ENCODE data around the gene PIGR. TPM values are rescaled to one million over a fixed set of nuclear protein-coding genes. Genes with fewer than 3 reads are reported as not detected.

Gene PIGR
- total RNA-seq, 2 experiments from 2014 or later = not detected

- DNase-seq (no peak), ATAC-seq (ENCODE audit: poor library complexity) (no peak)
- TF ChIP-seq, protein P1, sequence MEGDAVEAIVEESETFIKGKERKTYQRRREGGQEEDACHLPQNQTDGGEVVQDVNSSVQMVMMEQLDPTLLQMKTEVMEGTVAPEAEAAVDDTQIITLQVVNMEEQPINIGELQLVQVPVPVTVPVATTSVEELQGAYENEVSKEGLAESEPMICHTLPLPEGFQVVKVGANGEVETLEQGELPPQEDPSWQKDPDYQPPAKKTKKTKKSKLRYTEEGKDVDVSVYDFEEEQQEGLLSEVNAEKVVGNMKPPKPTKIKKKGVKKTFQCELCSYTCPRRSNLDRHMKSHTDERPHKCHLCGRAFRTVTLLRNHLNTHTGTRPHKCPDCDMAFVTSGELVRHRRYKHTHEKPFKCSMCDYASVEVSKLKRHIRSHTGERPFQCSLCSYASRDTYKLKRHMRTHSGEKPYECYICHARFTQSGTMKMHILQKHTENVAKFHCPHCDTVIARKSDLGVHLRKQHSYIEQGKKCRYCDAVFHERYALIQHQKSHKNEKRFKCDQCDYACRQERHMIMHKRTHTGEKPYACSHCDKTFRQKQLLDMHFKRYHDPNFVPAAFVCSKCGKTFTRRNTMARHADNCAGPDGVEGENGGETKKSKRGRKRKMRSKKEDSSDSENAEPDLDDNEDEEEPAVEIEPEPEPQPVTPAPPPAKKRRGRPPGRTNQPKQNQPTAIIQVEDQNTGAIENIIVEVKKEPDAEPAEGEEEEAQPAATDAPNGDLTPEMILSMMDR (IDR thresholded peaks at IDR 0.05) = no peak
- peaks cover 32% of the 10 kb centered on the region for H3K4me1 Mint-ChIP-seq (ENCODE audit: low read depth)
- ChIA-PET CTCF (no interaction called here), POLR2A (interaction anchor here (0.7 to 1.1 kb wide), 2 partner anchors 30 to 42 kb away, joined by 3 read pairs; partner anchors contain the start of gene FCMR)
- Histone ChIP-seq H3K27me3 (ENCODE audit: control insufficient read depth in 1 of 2, insufficient read depth in 2 of 2, low read length in 2 of 2) (no peaks in the 10 kb centered on the region), H3K9me3 (ENCODE audit: control insufficient read depth in 1 of 2, insufficient read depth in 1 of 2, low read length in 2 of 2) (no peaks in the 10 kb centered on the region), H3K4me1 (ENCODE audit: insufficient read depth, low read length) (peaks cover 22% of the 10 kb centered on the region), H3K27ac (ENCODE audit: low read depth in 1 of 2, low read length in 2 of 2) (no peak overlapping the region), H3K4me3 (ENCODE audit: low read length) (no peak overlapping the region), H3K36me3 (ENCODE audit: insufficient read depth, low read length) (no peaks in the 10 kb centered on the region)
- intact Hi-C loops (cut with DNase I, micrococcal nuclease) = no loop called here
- no peaks in the 10 kb centered on the region for H3K27me3 Mint-ChIP-seq
- H3K36me3 Mint-ChIP-seq (ENCODE audit: low read depth) = no peaks in the 10 kb centered on the region
- no peak overlapping the region for H3K27ac Mint-ChIP-seq
- no peaks in the 10 kb centered on the region for H3K9me3 Mint-ChIP-seq
- H3K4me3 Mint-ChIP-seq = no peak overlapping the region
These were observed 16.9 kb upstream of the PIGR start for GRCh38 chr1:206963119-206963712.

DNA sequence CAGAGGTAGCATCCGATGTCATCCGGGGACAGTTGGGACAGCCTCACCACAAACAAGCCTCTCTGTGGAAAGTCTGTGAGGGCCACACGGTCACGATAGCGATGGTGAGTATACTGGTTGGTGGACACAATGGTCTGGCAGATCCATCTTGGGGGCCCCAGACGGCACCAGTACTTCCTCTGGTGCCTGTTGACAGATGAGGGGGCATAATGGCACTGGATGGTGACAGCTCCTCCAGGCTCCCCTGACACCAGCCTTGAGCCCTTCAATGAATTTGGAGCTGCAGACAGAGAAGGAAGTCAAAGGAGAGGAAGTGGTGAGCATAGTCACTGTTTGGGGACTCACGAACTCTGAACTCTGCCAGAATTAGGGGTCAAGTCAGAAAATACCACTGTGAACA is 16.0 kb upstream of the PIGR start:
- Histone ChIP-seq H3K4me1 (ENCODE audit: insufficient read depth, low read length) (peaks cover 13% of the 10 kb centered on the region), H3K36me3 (ENCODE audit: insufficient read depth, low read length) (no peaks in the 10 kb centered on the region), H3K27ac (ENCODE audit: low read depth in 1 of 2, low read length in 2 of 2) (no peak overlapping the region), H3K9me3 (ENCODE audit: control insufficient read depth in 1 of 2, insufficient read depth in 1 of 2, low read length in 2 of 2) (no peaks in the 10 kb centered on the region), H3K27me3 (ENCODE audit: control insufficient read depth in 1 of 2, insufficient read depth in 2 of 2, low read length in 2 of 2) (no peaks in the 10 kb centered on the region), H3K4me3 (ENCODE audit: low read length) (no peak overlapping the region)
- Mint-ChIP-seq H3K4me3 (no peak overlapping the region), H3K9me3 (no peaks in the 10 kb centered on the region), H3K4me1 (ENCODE audit: low read depth) (peaks cover 23% of the 10 kb centered on the region), H3K27me3 (no peaks in the 10 kb centered on the region), H3K36me3 (ENCODE audit: low read depth) (no peaks in the 10 kb centered on the region), H3K27ac (no peak overlapping the region)
- ChIA-PET CTCF (no interaction called here), POLR2A (interaction anchor here (0.8 to 1.1 kb wide), 4 partner anchors 29 to 350 kb away, joined by 3 read pairs; partner anchors contain the start of gene EIF2D)
- ATAC-seq (ENCODE audit: poor library complexity) (peak; percentile 60), DNase-seq (peak in 2 of 14 experiments; percentile 11 to 24)
- TF ChIP-seq, protein P1 (IDR thresholded peaks at IDR 0.05) = no peak
- intact Hi-C loops (cut with DNase I, micrococcal nuclease) = no loop called here

- intact Hi-C loops (cut with DNase I, micrococcal nuclease) = no loop called here
- no peak overlapping the region for H3K27ac ChIP-seq (ENCODE audit: low read depth in 1 of 2, low read length in 2 of 2)
- DNase-seq = no peak
- ATAC-seq (ENCODE audit: poor library complexity) = no peak
- H3K4me3 ChIP-seq (ENCODE audit: low read length) = no peak overlapping the region
- H3K4me1 Mint-ChIP-seq (ENCODE audit: low read depth) = peaks cover 17% of the 10 kb centered on the region
- no peaks in the 10 kb centered on the region for H3K27me3 ChIP-seq (ENCODE audit: control insufficient read depth in 1 of 2, insufficient read depth in 2 of 2, low read length in 2 of 2)
- H3K27ac Mint-ChIP-seq = no peak overlapping the region
- no peaks in the 10 kb centered on the region for H3K9me3 Mint-ChIP-seq
- CTCF ChIA-PET = no interaction called here
- POLR2A ChIA-PET = interaction anchor here (0.8 to 1.1 kb wide), 4 partner anchors 28 to 349 kb away, joined by 3 read pairs; partner anchors contain the start of gene EIF2D
- H3K9me3 ChIP-seq (ENCODE audit: control insufficient read depth in 1 of 2, insufficient read depth in 1 of 2, low read length in 2 of 2) = no peaks in the 10 kb centered on the region
- H3K36me3 ChIP-seq (ENCODE audit: insufficient read depth, low read length) = no peaks in the 10 kb centered on the region
- peaks cover 7% of the 10 kb centered on the region for H3K4me1 ChIP-seq (ENCODE audit: insufficient read depth, low read length)
- no peak overlapping the region for H3K4me3 Mint-ChIP-seq
- TF ChIP-seq, protein P1 (IDR thresholded peaks at IDR 0.05) = no peak
- H3K27me3 Mint-ChIP-seq = no peaks in the 10 kb centered on the region
- no peaks in the 10 kb centered on the region for H3K36me3 Mint-ChIP-seq (ENCODE audit: low read depth)
These were observed 15.4 kb upstream of the PIGR start for GRCh38 chr1:206961668-206962067.

Data from CD4-positive, alpha-beta T cell (primary cell).